Measurements from ENCODE around the gene CYP4F8. TPM values are rescaled to one million over a fixed set of nuclear protein-coding genes. Genes with fewer than 3 reads are reported as not detected.

CYP4F8 gene
- total RNA-seq, 1 experiment from 2014 or later: not detected

GRCh38 chr19:15628236-15629002 lies 13.4 kb downstream of the CYP4F8 start (continued):
- no peak for TF ChIP-seq TEAD1 (CRISPR knock-in tag; IDR thresholded peaks at IDR 0.05)
- no peak for TF ChIP-seq HMGXB4 (CRISPR knock-in tag; IDR thresholded peaks at IDR 0.05)
- no peak for TF ChIP-seq FOXP4 (CRISPR knock-in tag; IDR thresholded peaks at IDR 0.05)
- TF ChIP-seq ATF2 (CRISPR knock-in tag; IDR thresholded peaks at IDR 0.05; ENCODE audit: borderline replicate concordance, low read depth): no peak

- ChIA-PET CTCF (interaction anchor here (0.7 to 1.0 kb wide), 4 partner anchors 151 to 482 kb away, joined by 3 to 4 read pairs (median 3); no protein-coding TSS in a partner anchor), POLR2A (no interaction called here)
- H3K36me3 Mint-ChIP-seq: 0 out of 2 replicates have a peak, but pooled peaks cover 2% of the 10 kb centered on the region
- H3K9me3 Mint-ChIP-seq: peaks cover 41% of the 10 kb centered on the region
- H3K4me1 Mint-ChIP-seq: no peaks in the 10 kb centered on the region
- DNase-seq (ENCODE audit: low spot score) (peak; percentile 90), ATAC-seq (peak; percentile 90)
- peaks cover 3% of the 10 kb centered on the region; the same call in 1 of the 2 replicates for H3K27me3 Mint-ChIP-seq (ENCODE audit: low read depth)
- TF ChIP-seq CTCF (IDR thresholded peaks at IDR 0.05) (peak; percentile 97), ZNF232 (CRISPR knock-in tag; IDR thresholded peaks at IDR 0.05) (no peak), AFF4 (CRISPR knock-in tag; IDR thresholded peaks at IDR 0.05; ENCODE audit: borderline replicate concordance) (no peak), EMX1 (CRISPR knock-in tag; IDR thresholded peaks at IDR 0.05) (no peak)
- no peak overlapping the region for H3K4me3 Mint-ChIP-seq
- no peak overlapping the region for H3K27ac Mint-ChIP-seq
Observed at GRCh38 chr19:15629003-15629880, 14.2 kb downstream of the CYP4F8 start.

- H3K4me3 Mint-ChIP-seq: no peak overlapping the region
- peaks cover 6% of the 10 kb centered on the region for H3K27me3 Mint-ChIP-seq (ENCODE audit: low read depth)
- CTCF ChIA-PET: interaction anchor here (0.6 kb wide), 1 partner anchor 941 kb away, joined by 3 read pairs; no protein-coding TSS in a partner anchor
- ATAC-seq: peak; percentile 68
- H3K36me3 Mint-ChIP-seq: peaks cover 20% of the 10 kb centered on the region
- peak; percentile 64 for DNase-seq (ENCODE audit: low spot score)
- H3K27ac Mint-ChIP-seq: no peak overlapping the region
- POLR2A ChIA-PET: no interaction called here
- no peaks in the 10 kb centered on the region for H3K4me1 Mint-ChIP-seq
- peaks cover 44% of the 10 kb centered on the region for H3K9me3 Mint-ChIP-seq
- TF ChIP-seq CTCF (IDR thresholded peaks at IDR 0.05): peak; percentile 61; the same call in 1 of the 2 replicates
- TF ChIP-seq ATF1 (CRISPR knock-in tag; IDR thresholded peaks at IDR 0.05): no peak
Observed at GRCh38 chr19:15631817-15632216, 16.8 kb downstream of the CYP4F8 start.

Data from WTC11 (cell line).